UCSD-AML1 (cell line): ENCODE data around the gene SATB2.

Experiments
- DNase-seq: peaks from one replicate; lab custom pipeline; 2025; ENCODE audit not compliant: unreplicated experiment; lab: John Stamatoyannopoulos, UW

Gene SATB2

DNA sequence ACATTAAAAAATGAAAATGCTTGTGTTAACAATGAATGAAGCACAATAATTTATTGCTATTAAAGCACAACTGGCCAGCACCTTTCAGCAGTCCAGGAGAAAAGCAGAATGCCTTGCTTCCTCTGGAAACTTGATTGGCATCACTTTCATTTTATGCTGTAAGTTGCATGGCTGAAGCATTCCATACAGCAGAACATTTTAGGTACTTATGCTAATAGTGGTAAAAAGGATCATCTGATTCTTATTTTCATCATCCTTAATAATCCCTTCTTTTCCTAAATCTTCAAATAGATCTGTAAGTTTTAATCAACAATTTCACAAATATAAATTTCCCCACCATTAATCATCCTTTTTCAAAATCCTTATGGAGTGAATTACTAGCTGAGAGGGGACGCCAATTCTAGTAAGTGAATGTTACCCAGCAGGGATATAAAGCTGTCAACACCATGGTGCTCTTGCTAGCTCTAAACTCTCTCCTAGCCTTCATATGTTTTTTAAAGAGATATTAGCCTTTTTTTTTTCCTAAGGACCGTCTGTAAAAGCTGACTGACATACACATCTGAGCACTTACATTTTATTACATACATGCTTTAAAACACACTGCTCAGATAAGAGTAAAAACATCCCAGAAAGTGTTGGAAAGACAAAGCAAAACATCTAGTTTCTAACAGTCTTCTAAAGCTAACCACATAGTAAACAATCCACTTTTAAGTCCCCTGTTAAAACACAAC, 5.3 kb downstream of the SATB2 start:
- DNase-seq = no peak

DNA sequence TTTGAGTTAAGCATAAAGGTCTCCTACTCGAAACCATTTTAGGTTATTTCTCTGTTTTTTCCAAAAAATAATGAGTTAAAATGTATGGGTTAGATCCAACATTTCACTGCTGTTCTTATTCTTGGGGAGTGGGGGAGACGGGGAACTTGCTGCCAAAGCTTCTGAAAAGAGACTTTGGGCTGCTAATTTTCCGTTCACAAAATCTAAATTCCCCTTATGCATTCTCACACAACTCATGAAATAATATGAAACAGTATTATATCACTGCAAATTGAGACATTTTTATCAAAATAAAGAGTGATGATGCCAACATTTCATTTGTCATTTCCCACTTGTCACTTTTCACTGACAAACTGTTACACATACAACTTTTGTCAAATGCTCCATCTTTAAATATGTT, 7.8 kb downstream of the SATB2 start:
- no peak for DNase-seq

- no peak for DNase-seq
Observed at GRCh38 chr2:199449455-199449854, 8.3 kb downstream of the SATB2 start.

DNA sequence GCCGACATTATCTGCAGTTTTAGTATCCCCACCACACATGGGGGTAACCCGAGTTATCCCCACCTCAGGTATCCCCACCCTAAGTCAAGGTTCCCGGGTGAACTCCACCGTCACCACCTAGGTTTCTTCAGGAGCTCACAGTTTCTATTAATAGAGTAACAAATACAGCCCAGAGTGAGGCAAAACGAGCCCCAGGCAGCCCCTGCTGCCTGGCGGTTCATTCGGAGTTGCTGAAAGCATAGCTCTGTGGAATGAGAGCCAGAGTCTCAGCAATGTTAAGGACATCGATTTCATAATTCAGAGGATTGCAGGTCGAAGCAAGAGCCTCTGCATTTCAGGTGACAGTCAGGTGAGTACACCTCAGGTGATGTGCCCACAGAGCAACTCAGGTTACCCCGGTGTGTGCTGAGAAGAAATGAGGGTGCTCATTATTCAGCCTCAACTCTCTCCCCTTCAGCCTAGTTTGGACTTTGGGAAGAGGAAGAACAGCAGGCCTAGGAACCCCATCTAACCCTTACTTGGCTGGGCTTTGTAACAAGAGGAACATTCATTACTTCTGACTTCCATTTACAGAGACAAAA, 10.7 kb downstream of the SATB2 start:
- DNase-seq = no peak

GRCh38 chr2:199444749-199445148, 13.0 kb downstream of the SATB2 start:
- DNase-seq = no peak

DNA sequence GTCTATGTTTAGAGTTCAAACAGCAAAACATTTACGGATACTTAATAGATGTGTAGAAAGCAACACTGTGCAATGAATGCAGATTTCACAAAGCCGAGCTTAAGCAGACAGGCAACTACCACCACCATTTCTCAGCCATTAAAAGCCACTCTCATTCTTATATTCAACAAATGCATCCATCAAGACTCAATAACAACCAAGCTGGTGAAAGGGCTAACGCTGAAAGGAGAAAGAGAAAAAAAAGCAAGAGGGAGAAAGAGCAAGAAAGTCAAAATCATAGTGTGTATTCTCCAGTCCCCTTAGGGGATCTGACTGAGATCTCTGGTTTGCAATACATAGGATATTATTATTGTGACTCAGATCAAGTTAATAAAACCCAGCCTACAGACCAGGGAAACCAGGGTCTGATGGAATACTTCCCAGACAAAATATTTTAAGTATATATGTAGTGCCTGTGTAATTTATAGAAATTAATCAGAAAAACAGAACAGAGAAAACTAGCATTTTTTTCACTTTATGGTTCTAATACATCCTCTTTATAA, 14.1 kb downstream of the SATB2 start:
- DNase-seq = no peak

GRCh38 chr2:199442173-199442572, 15.6 kb downstream of the SATB2 start:
- no peak for DNase-seq

GRCh38 chr2:199441759-199442158, 16.0 kb downstream of the SATB2 start:
- DNase-seq = no peak

GRCh38 chr2:199440118-199440517, 17.6 kb downstream of the SATB2 start:
- no peak for DNase-seq

GRCh38 chr2:199439542-199439941, 18.2 kb downstream of the SATB2 start:
- DNase-seq = no peak

- DNase-seq = no peak
Observed at GRCh38 chr2:199439066-199439465, 18.7 kb downstream of the SATB2 start.

- no peak for DNase-seq
Observed at GRCh38 chr2:199434555-199434954, 23.2 kb downstream of the SATB2 start.

GRCh38 chr2:199433204-199433832, 24.4 kb downstream of the SATB2 start:
- no peak for DNase-seq

- no peak for DNase-seq
Observed at GRCh38 chr2:199431746-199432213, 26.0 kb downstream of the SATB2 start.

- DNase-seq = no peak
Observed at GRCh38 chr2:199430214-199430613, 27.5 kb downstream of the SATB2 start.

- DNase-seq = no peak
Observed at GRCh38 chr2:199428291-199428690, 29.4 kb downstream of the SATB2 start.

DNA sequence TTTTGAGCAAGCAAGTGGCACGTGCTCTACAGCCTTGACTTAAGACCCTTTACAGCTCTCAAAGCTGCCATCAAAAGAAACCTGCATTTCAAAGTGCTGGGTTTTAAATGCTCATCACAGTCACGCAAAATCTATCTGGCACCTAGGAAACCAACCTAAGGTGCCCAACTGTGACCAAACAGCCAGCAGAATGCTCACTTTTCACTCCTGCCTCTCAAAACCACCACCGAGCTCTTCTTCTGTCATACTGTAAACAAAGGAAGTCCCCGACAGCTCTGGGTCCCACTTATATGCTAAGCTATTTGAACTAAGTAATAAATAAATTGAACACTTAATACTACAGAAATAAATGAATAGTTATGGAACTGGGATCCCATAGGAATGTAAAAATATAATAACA, 33.6 kb downstream of the SATB2 start:
- DNase-seq = no peak

DNA sequence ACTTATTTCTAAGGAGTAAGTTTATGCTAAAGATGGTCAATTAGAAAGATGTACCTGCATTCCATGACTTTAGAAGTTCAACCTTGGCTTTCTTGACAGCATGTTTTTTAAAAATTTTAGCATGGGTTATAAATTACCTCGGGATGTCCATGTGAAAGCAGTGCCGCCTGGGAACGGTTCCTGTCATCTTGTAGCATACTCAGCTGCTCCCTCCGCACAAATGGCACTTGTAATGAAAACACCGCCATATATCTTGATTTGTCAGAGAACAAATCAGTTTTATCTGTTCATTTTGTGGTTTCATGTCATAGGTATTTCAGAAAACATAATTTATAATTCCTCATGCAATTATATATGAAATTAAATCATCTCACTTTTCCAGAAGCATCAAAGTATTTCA, 38.3 kb downstream of the SATB2 start:
- DNase-seq = no peak

DNA sequence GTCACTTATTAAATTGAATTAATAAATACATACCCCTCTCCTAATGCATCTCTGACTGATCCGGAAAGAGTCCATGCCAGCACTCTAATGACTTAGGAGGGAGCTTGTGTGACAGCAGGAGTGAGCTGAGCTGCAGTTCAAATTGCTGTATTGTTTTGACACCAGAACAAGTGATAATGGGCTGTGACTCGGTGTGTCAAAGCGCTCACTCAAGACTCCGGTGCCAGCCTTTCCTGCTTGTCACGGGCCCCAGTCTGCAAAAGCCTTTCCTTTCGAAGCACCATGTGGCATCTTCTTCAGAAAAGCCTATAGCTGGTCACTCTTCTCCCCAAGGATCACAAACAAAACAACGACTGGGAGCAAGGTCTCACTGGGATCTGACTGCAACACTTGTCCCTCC, 43.3 kb downstream of the SATB2 start:
- no peak for DNase-seq

DNA sequence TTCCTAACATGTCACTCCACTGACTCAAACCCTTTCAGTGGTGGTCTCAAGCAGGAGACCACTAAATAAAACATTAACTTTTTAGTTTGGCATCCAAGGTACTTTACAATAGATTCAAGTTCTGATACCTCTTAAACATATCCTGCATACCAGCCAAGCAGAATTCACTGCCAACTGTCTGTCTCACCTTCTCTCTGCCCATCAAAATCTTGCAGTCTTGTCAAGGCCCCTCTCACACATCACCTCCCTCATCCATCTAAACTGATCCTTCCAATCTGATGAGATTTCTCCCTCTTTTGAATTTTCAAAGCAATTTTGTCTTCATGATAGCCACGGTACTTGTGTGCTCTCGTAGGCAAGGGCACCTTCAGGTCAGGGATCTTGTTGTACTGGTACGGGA, 43.7 kb downstream of the SATB2 start:
- DNase-seq = no peak

- no peak for DNase-seq
Observed at GRCh38 chr2:199409759-199410529, 47.8 kb downstream of the SATB2 start.
